ENCODE measurements around the gene RASSF1. TPM values are rescaled to one million over a fixed set of nuclear protein-coding genes. Genes with fewer than 3 reads are reported as not detected.

The RASSF1 gene
- total RNA-seq, 1 donor from 2014 or later: 39.5 TPM

- H3K4me1 ChIP-seq: peaks cover 52% of the 10 kb centered on the region
- intact Hi-C loops (cut with DNase I): no loop called here
- ATAC-seq (peak; percentile 2 to 4), DNase-seq (peak; percentile 78)
- TF ChIP-seq CTCF (IDR thresholded peaks at IDR 0.05): peak; percentile 57
- H3K27me3 ChIP-seq (ENCODE audit: low read depth): no peaks in the 10 kb centered on the region
- no peaks in the 10 kb centered on the region for H3K9me3 ChIP-seq
- H3K27ac ChIP-seq: no peak overlapping the region
- peaks cover 16% of the 10 kb centered on the region for H3K36me3 ChIP-seq
- H3K4me3 ChIP-seq: no peak overlapping the region
Observed at GRCh38 chr3:50347187-50347813, 6.7 kb upstream of the RASSF1 start.

- intact Hi-C loops (cut with DNase I): no loop called here
- H3K4me1 ChIP-seq: peaks cover 51% of the 10 kb centered on the region
Observed at GRCh38 chr3:50345586-50346234, 5.1 kb upstream of the RASSF1 start, which contains the start of gene ZMYND10. ZMYND10 (minus strand) TSS chr3:50345732; CDS start chr3:50345579, 153 bp downstream.

GRCh38 chr3:50345008-50345407 lies 4.4 kb upstream of the RASSF1 start:
- peak overlapping the region; percentile 49 for H3K4me3 ChIP-seq

More at GRCh38 chr3:50345586-50346234, 5.1 kb upstream of the RASSF1 start, which contains the start of gene ZMYND10:
- Histone ChIP-seq H3K27me3 (ENCODE audit: low read depth) (no peaks in the 10 kb centered on the region), H3K27ac (peak within 1 kb of the TSS; percentile 59), H3K4me3 (peak within 1 kb of the TSS; percentile 49), H3K36me3 (peaks cover 16% of the 10 kb centered on the region), H3K9me3 (no peaks in the 10 kb centered on the region)
- ATAC-seq: peak; percentile 41 to 55
- peak; percentile 84 for DNase-seq
- TF ChIP-seq CTCF (IDR thresholded peaks at IDR 0.05): no peak

GRCh38 chr3:50342813-50343633 lies 2.4 kb upstream of the RASSF1 start:
- H3K36me3 ChIP-seq: peaks cover 7% of the 10 kb centered on the region
- H3K4me3 ChIP-seq: no peak overlapping the region
- H3K27ac ChIP-seq: no peak overlapping the region
- DNase-seq (no peak), ATAC-seq (no peak)
- no peaks in the 10 kb centered on the region for H3K27me3 ChIP-seq (ENCODE audit: low read depth)
- TF ChIP-seq CTCF (IDR thresholded peaks at IDR 0.05): no peak
- no peaks in the 10 kb centered on the region for H3K9me3 ChIP-seq
- H3K4me1 ChIP-seq: peaks cover 60% of the 10 kb centered on the region
- intact Hi-C loops (cut with DNase I): no loop called here

More at GRCh38 chr3:50345008-50345407, 4.4 kb upstream of the RASSF1 start:
- H3K4me1 ChIP-seq: peaks cover 53% of the 10 kb centered on the region
- H3K9me3 ChIP-seq: no peaks in the 10 kb centered on the region
- no peaks in the 10 kb centered on the region for H3K27me3 ChIP-seq (ENCODE audit: low read depth)
- TF ChIP-seq CTCF (IDR thresholded peaks at IDR 0.05): no peak
- DNase-seq: no peak
- peaks cover 16% of the 10 kb centered on the region for H3K36me3 ChIP-seq
- ATAC-seq: no peak
- intact Hi-C loops (cut with DNase I): no loop called here
- no peak overlapping the region for H3K27ac ChIP-seq

- H3K36me3 ChIP-seq: no peaks in the 10 kb centered on the region
- H3K4me3 ChIP-seq: peak overlapping the region; percentile 84
- no peak for ATAC-seq
- no peak for DNase-seq
- no peaks in the 10 kb centered on the region for H3K27me3 ChIP-seq (ENCODE audit: low read depth)
- no peaks in the 10 kb centered on the region for H3K9me3 ChIP-seq
- intact Hi-C loops (cut with DNase I): no loop called here
- H3K27ac ChIP-seq: peak overlapping the region; percentile 98
- H3K4me1 ChIP-seq: peaks cover 63% of the 10 kb centered on the region
- TF ChIP-seq CTCF (IDR thresholded peaks at IDR 0.05): no peak
Observed at GRCh38 chr3:50341996-50342650, 1.5 kb upstream of the RASSF1 start.

All from lower lobe of right lung (tissue), 2 donors.